Renal pelvis (tissue), 12 donors: Measurements from ENCODE around the gene USP26. TPM values are rescaled to one million over a fixed set of nuclear protein-coding genes. Genes with fewer than 3 reads are reported as not detected.
"Not testable (repeated sequence)": the region's sequence is repeated elsewhere in the genome, so short reads cannot be mapped to it uniquely, and the experiment has no call there.

Source experiments
- DNase-seq: peaks from one replicate; pipeline ENCODE4 v3.0.0-alpha.2; 2013
- long read RNA-seq, 16 experiments: transcript quantifications; one replicate each; lab custom pipeline, GENCODE V29; 2026
- polyA plus RNA-seq, 3 donors: library from polyadenylated mRNA; unstranded; fragments of 120-200 nt; gene quantifications; one replicate each; pipeline ENCODE4 v1.2.1, GENCODE V29; 2013; ENCODE audit not compliant: insufficient read length in 3 of 3

The USP26 gene, protein sequence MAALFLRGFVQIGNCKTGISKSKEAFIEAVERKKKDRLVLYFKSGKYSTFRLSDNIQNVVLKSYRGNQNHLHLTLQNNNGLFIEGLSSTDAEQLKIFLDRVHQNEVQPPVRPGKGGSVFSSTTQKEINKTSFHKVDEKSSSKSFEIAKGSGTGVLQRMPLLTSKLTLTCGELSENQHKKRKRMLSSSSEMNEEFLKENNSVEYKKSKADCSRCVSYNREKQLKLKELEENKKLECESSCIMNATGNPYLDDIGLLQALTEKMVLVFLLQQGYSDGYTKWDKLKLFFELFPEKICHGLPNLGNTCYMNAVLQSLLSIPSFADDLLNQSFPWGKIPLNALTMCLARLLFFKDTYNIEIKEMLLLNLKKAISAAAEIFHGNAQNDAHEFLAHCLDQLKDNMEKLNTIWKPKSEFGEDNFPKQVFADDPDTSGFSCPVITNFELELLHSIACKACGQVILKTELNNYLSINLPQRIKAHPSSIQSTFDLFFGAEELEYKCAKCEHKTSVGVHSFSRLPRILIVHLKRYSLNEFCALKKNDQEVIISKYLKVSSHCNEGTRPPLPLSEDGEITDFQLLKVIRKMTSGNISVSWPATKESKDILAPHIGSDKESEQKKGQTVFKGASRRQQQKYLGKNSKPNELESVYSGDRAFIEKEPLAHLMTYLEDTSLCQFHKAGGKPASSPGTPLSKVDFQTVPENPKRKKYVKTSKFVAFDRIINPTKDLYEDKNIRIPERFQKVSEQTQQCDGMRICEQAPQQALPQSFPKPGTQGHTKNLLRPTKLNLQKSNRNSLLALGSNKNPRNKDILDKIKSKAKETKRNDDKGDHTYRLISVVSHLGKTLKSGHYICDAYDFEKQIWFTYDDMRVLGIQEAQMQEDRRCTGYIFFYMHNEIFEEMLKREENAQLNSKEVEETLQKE
- polyA plus RNA-seq = not detected
- long read RNA-seq, donor 1 = 0 reads
- long read RNA-seq, donor 2 = 0 reads
- long read RNA-seq, donor 3 = 0 reads
- long read RNA-seq, donor 4 = 0 reads
- long read RNA-seq, donor 5, partial matches to known transcripts = 0 of 1 reads
- long read RNA-seq, donor 5, other reads (novel, unspliced or antisense) = 0 of 1 reads
- long read RNA-seq, donor 6 = 0 reads
- long read RNA-seq, donor 7 = 0 reads
- long read RNA-seq, donor 8 = 0 reads
- long read RNA-seq, donor 9 = 0 reads
- long read RNA-seq, donor 10 = 0 reads
- long read RNA-seq, donor 11 = 0 reads
- long read RNA-seq, donor 12 = 0 reads
- long read RNA-seq, donor 13 = 0 reads
- long read RNA-seq, donor 14 = 0 reads
- long read RNA-seq, donor 15 = 0 reads
- long read RNA-seq, donor 16 = 0 reads

DNA sequence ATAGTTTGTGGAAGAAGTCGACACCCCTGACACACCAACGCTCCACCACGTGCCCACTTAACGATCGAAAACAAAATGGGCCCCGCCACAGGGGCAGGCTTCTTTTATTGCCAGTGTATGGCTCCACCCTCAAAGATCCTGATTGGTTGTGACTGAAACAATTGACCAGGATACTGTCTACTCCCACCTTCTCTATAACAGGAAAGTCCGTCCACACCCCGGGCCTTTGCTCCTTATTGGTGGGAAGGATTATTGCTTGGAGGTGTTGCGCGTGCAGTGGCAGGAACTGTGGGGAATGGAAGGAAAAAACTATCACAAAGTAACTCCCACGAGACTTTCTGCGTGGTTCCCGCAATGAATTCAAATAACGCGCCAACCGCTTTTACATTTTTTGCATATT, at the start of gene USP26:
Gene USP26, minus strand, starts transcription at position 79 of the 400 bp plus-strand sequence. CDS start 68,889 bp downstream, outside the sequence.
- no peak for DNase-seq

DNA sequence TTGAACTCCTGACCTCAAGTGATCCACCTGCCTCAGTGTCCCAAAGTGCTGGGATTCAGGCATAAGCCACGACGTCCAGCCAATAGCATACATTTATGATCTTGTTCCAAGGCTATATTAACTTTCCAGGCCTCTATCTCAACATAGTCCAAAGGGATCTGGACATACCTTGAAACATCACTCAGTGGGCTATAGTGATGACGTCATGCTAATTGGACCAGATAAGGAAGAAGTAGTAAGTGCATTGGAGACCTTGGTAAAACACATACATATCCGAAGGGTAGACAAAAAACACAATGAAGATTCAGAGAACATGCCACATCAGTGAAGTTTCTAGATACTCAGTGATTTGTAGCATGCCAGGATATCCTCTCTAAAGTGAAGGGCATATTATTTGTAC, 37.4 kb upstream of the USP26 start:
- no peak for DNase-seq

DNA sequence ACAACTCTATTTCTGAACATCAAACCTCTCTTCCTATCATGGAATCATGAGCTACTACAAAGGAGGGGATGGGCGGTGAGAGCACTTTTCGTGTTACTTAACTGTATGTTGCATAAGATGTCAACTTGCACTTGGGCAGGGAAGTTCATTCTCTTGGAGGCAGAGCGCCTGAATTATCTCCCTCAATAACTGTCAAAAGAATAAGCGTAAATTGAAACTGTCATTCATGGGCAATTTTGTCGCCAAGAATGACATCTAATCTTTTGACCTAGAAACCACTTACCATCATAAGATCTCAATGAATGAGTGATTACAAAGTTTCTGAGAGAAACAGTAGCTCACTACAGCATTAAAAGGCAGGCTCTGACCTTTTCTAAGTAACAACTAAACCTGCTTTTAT, 23.5 kb upstream of the USP26 start:
- DNase-seq = no peak

DNA sequence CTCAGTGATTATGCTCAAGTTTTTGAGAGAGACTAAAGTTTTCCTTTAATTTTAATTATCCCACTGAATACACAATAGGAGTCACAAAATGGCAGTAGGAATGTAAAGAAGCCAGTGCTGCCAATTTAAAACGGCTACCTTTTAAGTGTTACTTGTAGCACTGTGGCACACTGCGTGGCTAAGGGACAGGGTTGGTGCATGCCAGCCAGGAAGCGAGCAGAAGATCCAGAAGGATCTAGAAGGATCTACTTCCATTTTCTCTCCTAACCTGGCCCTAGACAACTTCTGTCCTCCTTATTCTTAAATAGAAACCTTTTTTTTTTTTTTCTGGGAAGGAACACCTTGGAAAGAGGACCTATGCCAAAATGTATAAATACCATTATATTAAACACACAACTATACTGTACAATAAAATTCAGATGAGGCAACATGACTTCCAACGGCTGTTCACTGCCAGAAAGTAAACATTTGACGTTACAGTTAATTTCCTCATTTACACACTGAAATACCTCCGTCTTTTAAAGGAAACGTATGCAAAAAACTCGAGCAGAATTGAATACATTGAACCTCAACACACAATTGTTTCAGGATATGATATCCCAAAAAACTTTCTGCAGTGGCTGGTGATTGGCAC, 2.7 kb downstream of the USP26 start:
- DNase-seq = no peak

DNA sequence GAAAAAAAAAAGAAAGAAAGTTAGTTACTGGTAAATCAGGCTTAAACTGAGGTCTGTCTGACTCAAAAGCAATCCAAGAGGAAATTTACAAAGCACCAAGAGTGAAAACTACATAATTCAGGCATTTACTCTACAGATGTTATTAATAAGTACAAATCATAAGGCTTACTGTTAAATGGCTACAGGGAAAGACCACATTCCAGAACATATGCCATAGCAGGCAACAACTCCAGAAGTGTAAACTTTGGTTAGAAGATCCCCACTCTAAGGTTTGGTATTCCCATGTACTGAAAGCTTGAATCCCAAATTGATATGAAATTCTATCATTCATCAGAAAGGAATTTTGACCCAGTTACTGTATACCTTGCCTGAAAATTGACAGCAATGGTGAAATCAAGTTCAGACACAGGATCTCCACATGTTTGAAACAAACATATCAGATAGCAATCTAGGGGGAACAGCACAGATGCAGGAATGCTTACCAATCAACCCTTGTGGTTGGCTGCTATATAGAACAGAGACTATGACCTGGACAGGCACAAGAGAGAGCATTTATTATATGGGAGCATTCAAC, 6.6 kb downstream of the USP26 start:
- DNase-seq = no peak

DNA sequence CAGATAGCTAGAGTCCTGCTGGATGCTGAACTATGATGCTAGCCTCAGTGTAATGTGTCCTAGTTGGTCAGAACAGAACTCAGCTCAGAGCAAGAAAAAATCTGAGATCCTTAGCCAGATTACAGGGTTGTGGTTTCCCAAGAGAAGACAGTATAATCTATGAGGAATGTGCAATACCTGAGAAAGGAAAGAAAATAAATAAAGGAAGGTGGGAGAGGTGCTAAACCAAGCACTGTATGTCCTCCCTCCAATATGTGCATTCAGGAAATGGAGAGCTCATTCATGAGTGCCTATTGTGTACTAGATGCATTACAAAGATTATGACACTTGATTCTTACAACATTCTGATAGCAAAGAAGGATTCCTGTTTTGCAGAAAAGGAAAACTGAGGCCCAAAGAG, 7.5 kb downstream of the USP26 start:
- DNase-seq = no peak

DNA sequence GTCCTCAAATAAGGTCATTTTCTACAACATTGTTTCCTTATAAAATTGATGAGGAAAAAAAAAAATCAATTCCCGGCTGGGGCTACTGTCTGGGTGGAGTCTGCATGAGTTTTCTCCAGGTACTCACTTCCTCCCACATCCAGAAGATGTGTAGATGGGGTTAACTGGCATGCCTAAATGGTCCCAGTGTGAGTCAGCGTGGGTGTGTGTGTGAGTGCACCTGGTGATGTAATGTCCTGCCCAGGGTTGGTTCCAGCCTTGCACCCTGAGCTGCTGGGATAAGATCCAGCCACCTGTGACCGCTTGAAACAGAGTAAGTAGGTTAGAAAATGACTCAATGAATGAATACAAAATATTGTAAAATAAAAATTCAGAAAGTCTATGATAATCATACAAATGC, 11.1 kb downstream of the USP26 start:
- no peak for DNase-seq

DNA sequence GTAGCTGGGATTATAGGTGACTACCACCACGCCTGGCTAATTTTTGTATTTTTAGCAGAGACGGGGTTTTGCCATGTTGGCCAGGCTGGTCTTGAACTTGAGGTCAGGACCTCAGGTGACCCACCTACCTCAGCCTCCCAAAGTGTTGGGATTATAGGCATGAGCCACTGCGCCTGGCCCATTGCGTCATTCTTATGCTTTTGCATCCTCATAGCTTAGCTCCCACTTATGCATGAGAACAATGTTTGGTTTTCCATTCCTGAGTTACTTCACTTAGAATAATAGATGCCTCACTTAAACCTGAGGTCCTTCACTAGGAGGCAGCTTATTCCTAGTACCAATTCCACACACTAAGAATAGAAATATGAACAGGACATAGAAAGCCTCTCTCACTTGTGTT, 11.9 kb downstream of the USP26 start:
- DNase-seq = not testable (repeated sequence)

DNA sequence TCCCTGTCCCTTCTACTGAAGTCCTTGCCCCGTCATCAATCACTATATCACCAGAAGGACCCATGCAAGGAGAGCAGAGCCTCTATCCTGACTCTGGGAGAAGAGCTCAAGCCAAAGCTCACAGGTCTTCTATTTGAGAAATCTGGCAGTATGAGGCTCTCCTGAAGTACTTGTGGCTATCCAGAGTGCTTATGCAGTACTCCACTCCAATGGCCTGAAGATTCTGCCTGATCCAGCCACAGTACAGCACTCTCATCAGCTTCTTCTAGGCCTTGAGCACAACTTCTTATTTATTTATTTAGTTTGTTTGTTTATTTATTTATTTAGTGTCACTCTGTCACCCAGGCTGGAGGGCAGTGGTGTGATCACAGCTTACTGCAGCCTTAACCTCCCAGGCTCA, 13.0 kb downstream of the USP26 start:
- no peak for DNase-seq

DNA sequence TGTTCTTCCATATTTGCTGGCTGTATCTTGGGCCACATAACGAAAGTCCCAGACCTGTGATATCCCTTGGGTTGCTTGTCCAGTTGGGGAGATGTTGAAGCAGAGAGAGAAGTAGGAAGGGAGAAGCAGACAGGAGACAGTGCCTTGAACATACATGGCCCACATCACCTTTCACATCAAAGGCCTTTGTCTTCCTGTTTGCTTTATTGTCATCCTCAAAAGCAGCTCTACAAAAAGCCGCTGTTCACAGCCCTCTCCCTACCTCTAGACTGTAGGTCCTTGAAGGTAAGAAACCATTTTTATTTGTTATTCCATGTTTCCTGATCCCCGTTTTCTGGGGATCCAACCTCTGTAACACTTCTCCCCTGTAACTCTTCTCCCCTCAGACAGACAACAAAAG, 14.9 kb downstream of the USP26 start:
- no peak for DNase-seq

DNA sequence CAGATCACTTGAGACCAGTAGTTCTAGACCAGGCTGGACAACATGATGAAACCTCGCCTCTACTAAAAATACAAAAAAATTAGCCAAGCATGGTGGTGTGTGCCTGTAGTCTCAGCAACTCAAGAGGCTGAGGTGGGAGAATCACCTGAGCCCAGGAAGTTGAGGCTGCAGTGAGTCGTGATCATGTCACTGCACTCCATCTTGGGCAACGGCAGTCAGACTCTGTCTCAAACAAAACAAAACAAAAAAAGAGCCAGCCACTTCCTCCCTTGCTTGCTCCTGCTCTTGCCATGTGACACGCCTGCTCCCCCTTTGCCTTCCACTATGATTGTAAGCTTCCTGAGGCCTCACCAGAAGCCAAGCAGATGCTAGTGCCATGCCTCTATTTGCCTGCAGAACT, 19.1 kb downstream of the USP26 start:
- DNase-seq = not testable (repeated sequence)

DNA sequence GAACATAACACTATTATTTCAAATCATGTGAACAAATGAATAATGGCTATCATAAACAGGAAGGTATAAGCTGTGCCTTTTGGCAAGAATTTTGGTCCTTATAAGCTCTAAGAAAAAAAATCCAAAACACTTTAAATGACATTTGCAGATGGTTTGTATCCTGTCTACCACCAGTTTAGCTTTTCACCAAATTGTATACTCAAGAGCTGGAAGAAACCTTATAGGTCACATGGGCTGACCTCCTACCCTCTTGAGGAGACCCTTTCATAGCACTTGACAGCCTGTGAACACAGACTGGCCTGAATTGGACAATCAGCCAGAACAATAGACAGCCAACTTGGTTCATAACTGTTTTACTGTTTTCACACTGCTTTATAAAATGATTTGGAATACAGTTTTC, 24.3 kb downstream of the USP26 start:
- no peak for DNase-seq

DNA sequence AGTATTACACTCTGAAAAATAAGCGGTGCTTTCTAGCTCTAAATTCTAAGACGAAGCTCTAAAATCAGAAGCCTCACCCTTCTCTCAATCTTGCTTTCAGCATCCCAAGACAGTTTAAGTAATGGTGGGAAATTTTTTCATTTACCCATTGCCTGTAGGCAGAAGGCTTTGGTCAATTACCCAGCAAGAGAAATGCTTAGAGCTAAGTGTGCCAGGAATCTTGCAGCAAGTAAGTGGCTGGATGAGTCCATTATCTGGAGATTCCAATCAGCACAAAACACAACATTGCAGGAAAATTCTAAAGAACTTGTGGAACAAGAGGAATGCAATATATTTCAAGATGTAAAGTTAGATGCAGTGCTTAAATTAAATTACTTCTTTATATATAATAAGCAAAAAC, 28.4 kb downstream of the USP26 start:
- DNase-seq = no peak

DNA sequence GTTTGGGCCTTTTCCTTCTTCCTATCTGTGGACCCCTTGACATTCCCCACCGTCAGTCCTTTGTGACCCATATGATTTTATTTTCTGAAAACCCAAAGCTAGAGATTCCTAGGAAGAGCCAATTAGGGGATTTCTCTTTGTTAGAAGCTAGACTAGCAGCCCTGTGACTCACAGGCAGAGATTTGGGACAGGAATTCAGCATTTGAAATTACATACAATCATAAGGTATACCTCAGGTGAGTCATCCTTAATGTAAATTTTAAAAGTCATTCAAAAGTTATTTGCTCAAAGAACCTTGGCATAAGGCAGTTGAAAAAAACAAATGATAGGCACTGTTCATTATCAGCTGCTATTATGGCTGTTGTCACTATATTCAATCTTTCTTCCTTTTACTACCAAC, 40.6 kb downstream of the USP26 start:
- no peak for DNase-seq

DNA sequence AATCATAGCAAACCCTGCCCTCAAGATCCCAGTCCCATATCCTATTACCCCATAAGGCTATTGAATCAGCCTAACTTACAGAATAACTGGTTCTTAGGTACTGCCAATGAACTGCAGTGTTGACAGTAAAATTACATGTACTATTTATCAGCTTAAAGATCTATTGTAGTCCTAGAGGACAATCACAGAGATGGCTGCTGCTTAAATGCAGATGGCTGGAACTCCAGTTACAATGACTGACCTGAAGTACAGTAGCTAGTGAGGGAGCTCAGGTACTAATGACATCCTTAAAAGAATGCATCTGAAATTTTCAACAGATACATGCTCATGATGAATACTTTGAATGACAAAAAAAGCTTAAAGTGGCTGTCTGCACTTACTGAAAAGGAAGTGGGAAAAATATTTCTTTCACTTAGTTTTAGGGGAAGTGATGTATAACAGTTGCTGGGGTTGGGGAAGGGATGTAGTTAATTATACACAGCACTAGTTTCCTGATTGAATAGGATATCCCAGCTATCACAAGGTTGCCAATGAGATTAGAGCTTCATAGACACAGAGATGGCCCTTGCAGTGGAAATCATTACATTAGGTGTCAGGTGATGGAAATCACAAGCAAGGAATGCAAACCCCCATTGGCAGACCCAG, 42.0 kb downstream of the USP26 start:
- no peak for DNase-seq

DNA sequence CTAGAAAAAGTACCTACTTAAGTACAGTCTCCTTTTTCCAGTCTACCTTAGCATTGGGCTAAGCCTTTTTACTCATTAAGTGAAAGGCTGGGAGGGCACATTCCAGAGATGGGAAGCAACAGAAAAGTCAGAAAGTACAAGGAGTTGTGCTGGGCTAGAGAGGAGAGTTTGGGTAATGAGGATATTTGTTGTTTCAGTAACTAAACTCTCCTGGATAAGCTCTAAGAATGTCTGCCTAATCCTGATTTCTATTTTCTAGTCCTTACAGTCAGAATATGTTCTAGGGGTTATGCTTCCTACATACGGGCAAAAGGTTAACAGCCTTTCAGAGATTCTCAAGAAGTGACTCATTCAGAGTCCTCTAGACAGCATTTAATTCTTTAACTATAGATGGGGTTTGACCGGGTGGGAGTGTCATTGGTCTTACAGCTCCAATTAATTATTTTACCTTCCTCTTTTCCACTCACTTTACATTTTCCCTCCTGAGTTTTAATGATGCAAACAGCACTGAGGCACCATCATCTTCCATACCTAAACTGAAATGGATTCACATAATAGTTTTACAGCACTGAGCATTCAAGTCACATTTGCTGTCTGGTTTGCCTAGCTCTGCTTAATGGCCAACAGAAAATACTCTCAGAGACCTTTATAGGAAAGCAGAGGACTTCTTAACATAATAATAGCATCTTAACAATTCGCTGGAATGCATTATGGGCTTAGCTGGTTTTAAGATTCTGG, 42.9 kb downstream of the USP26 start:
- DNase-seq = no peak

DNA sequence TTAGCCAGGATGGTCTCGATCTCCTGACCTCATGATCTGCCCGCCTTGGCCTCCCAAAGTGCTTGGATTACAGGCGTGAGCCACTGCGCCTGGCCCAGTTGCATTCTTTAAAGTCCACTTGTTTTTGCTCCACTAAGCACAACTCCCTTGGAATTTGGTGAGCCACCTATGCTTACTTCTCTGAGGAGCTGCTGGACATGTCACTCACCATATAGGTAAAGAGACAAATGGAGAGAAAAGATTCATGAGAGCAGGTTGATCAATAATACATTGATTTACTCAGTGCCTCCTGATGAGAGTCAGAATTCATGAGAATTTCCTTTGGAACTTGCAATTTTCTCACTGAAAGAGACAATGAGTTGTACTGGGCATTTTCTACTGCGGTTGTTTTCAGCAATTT, 48.2 kb downstream of the USP26 start:
- DNase-seq = no peak

DNA sequence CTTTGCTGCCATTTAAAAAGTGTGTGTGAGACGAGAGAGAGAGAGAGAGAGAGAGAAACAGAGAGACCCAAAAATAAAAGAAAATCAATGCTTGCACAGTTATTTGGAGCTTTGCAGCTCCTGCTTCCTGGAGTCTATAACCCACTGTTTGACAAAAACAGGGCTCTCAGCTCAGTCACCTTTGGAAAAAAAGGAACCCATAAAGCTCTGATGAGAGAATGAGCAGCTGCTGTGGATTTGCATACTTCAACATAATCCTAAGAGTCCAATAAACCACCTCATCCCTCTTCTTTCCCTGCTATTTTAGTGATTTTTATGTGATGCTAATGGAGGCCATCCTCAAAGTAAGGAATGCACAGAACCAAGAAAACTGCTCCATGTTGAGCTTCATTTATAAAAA, 50.3 kb downstream of the USP26 start:
- DNase-seq = no peak

DNA sequence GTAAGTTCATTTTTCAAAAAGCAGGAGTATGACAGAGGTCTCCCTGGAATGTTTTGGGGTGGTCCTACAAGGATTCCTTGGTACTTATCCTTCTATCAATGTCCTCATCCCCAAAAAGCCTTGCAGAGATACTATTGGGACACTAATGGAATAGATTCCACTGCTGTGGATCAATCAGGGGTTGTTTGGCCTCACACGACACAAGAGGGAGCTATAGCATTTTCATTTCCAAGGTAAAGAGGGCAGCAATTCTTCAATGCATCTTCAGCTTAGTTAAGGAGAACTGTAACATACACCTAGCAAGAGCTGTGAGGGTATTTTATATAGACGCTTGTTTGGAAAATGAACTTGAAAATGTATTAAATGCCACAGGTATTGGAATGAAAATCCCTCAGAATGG, 50.9 kb downstream of the USP26 start:
- no peak for DNase-seq
